ENCODE data around the gene DKK1.
"Not testable (repeated sequence)": the region's sequence is repeated elsewhere in the genome, so short reads cannot be mapped to it uniquely, and the experiment has no call there.

DKK1 gene

DNA sequence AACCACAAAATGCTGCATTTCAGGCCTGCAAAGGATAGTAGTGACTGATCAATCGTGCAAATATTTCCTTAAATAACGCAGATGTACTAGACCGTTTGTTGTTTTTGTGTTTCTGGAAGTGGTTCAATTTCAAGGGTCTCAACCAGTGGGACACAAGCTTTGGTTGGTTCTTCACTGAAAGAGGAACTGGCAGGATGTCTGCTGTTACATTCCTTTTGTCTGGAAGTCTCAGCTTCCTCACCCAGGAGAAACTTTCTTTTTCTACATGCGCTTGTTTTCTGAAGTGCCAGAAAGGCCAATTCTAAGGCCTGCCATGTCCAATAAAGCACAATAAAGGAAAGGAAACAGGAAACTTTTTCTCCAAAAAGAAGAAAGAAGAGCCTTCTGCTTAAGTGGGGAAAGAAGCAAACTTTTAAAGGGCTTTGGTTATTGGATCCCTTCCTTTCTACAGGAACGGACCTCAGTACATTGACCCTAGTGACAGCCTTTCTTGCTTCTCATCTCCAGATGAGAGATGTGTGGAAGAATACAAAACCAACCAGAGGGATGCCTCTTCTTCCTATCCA, 4.1 kb downstream of the DKK1 start:
- no peak for DNase-seq

GRCh38 chr10:52318822-52319464, 4.9 kb downstream of the DKK1 start:
- DNase-seq = no peak

GRCh38 chr10:52319926-52320325, 5.8 kb downstream of the DKK1 start:
- DNase-seq = no peak

DNA sequence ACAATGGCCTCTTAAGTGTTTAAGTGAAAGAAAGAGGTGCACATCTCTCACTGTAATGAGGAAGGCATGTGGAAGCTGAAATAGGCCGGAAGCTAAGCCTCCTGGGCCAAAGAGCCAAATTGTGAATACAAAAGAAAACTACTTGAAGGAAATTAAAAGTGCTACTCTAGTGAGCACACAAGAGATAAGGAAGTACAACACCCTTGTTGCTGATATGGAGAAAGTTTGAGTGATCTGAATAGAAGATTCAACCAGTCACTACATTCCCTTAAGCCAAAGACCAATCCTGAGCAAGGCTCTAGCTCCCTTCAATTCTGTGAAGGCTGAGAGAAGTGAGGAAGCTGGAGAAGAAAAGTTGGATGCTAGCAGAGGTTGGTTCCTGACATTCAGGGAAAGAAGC, 8.2 kb downstream of the DKK1 start:
- no peak for DNase-seq

- DNase-seq = no peak
These were observed 8.9 kb downstream of the DKK1 start for GRCh38 chr10:52322936-52323335.

GRCh38 chr10:52326382-52326781, 12.3 kb downstream of the DKK1 start:
- no peak for DNase-seq

GRCh38 chr10:52331638-52332364, 17.7 kb downstream of the DKK1 start:
- DNase-seq = no peak

DNA sequence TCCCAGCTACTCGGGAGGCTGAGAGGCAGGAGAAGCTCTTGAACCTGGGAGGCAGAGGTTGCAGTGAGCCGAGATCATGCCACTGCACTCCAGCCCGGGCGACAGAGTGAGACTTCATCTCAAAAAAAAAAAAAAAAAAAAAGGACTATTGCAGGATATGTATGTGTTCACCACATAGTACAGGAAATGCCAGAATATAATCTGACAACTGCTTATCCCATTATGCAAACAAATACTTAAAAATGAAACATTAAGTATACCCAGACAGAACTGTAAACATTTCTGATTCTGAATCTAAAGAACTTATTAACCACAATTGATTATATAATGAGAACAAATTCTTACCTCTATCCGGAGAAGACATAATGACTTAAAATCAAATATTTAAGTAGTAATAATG, 18.7 kb downstream of the DKK1 start:
- no peak for DNase-seq

DNA sequence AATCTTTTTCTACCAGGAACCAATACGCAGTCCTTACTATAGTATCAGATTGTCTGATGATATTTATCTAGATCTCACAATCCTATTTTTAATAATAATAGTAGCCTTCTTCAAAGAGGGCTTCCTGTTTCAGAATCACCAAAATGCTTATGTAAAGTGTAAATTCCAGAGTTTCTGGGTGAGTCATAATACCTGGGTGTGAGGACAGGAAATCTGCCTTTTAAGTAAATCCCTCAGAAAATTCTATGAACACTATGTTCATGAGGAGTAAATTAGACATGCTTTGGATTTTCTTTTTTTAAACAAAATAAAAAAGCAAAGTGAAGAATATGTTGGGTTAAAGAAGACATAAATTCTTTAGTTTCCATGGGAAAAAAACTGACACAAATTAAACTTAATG, 20.5 kb downstream of the DKK1 start:
- no peak for DNase-seq

- DNase-seq = no peak
These were observed 21.6 kb downstream of the DKK1 start for GRCh38 chr10:52335665-52336064.

DNA sequence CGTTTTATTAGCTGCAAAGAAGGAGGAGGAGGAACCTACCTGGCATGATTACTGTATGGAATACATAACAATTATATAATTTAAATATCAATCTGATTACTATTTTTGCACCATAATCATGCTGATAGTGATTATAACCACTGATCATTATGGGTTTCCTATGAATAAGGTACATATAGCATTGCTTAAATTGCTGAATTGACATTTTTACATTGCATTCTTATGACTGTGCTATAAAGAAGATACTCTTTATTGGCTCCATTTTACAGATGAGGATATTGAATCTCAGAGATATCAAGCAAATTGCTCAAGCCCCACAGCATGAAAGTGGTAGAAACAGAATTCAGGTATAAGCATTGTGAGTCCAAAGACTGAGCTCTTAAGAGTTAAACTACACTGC, 23.1 kb downstream of the DKK1 start:
- no peak for DNase-seq

DNA sequence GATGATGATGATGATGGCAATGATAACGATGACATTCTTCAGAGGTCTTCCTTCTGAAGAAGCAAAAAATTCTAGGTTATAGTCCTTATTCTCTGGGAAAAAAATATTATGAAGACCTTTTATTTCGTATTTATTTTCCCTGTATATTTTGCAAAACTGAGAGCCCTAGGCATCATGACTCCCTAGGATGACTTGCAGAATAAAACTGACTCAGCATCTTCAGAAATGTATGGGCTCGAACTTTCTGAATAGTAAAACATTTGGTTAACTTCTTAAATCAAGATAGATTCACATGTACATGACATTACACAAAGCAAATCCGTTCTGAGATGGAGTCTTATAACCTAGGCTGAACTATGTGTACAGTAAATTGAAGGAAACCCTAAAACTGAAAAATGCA, 29.4 kb downstream of the DKK1 start:
- no peak for DNase-seq

DNA sequence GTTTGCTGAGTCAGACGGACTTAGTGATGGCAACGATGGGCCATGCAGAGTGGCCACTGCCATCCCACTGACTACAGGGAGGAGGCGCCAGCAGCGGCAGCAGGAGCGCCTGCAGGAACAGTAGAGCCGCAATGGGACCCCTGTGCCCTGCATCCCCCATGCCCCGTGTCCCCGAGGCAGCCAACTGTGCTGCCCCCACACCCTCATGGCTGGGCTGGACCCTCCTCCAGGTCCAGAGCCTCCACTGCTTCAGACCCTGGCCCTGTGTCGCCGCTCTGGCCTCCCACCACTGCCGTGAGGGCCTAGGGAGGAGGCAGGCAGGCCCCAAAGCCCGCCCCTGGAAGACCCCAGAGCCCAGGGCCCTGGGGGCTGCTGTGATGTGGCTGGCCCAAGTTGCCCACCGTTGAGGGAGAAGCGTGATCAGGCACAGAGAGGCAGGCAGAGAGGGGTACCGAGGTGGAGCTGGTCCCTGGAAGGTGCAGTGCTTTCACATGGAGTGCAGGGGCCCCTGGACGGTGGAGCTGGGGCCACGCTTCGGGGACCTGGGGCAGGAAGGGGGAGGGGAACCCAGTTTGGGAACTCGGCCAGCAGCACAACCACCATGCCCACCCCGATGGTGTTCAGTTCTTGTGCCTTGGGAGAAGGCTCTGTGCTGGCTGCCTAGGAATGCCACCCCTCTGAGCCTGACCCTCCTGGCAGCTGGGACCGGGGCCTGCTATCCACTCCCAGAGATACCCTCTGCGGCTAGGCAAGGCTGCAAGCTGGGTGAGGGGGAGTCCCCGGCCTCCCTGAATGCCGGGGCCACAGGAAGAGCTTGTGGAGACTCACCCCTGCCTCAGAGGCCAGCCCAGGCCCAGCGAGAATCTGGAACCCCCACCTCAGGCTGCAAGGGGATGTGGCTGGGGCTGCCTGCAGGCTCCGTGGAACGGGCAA, 32.6 kb downstream of the DKK1 start:
- DNase-seq = no peak

- no peak for DNase-seq
These were observed 33.2 kb downstream of the DKK1 start for GRCh38 chr10:52347327-52347667.

- no peak for DNase-seq
These were observed 34.0 kb downstream of the DKK1 start for GRCh38 chr10:52348037-52348564.

DNA sequence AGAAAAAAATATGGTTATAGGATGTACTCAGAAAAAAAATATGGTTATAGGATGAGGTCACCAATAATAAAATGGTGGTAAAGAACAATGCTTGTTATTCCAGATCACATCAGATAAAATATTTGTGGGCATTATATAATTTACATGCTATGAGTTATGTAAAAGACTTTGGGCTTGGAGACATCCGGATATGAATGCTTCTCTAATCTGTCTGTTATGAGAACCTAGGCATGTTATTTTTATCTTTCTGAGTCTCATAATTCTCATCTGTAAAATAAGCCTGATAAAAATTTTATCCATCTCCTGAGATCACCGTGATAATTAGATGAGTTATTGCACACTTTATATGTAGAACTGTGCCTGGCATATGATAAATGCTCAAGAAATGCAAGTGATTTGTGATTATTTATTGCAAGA, 37.8 kb downstream of the DKK1 start:
- no peak for DNase-seq

DNA sequence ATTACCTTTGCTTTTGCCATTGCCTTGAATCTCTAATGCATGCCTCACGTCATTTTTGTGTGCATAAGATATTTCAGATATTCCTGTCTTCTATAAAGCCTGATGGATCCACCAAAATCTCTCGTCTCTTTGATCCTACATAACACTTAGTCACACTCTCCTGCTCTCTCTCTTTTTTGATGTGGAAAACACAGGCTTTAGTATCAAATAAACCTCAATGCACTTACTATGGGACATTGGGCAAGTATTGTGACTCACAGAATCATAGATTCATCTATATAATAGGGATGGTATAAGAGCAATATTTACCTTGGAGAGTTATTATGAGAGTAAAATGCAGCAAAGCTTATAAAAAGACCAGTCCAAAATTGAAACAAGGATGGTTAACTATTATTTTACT, 39.1 kb downstream of the DKK1 start:
- DNase-seq = no peak

GRCh38 chr10:52353960-52354394, 39.9 kb downstream of the DKK1 start:
- DNase-seq = no peak

DNA sequence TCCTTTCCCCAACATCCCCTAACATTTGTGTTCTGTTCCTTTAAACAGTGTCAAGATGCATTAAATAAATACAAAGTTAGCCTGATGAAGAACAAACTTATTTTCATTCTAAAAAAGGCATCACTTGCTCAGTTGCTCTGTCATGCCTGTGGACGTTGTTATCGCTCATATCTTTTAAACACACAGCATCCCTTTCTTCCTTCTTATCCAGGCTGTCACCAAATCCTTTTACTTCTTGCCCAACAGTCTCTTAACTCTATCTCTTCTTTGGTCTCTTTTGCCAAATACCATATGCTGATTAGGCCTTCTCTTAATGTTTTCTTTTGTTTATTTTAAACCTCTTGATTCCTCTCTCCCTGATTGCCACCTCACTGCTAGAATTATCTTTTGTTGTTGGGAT, 43.9 kb downstream of the DKK1 start:
- no peak for DNase-seq

DNA sequence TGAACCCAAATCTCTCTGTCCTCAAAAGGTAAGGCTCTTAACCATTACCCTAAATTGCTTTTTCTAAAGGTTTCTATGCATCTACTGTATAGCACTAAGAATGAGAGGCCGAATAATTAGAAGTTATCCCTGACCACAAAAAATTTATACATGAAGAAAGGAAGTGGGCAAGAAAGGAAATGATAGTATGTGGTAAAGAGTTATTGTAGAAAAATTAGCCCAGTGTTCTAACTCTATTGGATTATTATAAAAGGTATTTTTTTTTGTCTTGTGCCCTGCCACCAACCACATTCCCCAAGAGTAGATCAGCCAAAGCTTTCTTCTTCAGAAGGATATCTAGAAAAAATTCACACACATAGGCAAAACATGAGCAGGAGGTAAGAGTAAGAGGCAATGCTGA, 45.4 kb downstream of the DKK1 start:
- DNase-seq = no peak

- DNase-seq = not testable (repeated sequence)
These were observed 51.7 kb downstream of the DKK1 start for GRCh38 chr10:52365547-52366432.
